ENCODE data around the gene C1QTNF12. TPM values are rescaled to one million over a fixed set of nuclear protein-coding genes. Genes with fewer than 3 reads are reported as not detected.

Gene C1QTNF12
- total RNA-seq, 2 donors from 2014 or later, result 21.3 to 34.2 TPM

- Histone ChIP-seq H3K9me3 (no peaks in the 10 kb centered on the region), H3K27ac (no peak overlapping the region), H3K4me3 (no peak overlapping the region), H3K9ac (ENCODE audit: low read depth in 2 of 2, low read length in 2 of 2) (peak overlapping the region in 1 of 2 donors; percentile 64), H3K4me1 (peaks cover 4% of the 10 kb centered on the region), H3K36me3 (no peaks in the 10 kb centered on the region), H3K27me3 (peaks cover 24% of the 10 kb centered on the region)
- DNase-seq, result no peak
- TF ChIP-seq CTCF (IDR thresholded peaks at IDR 0.05), result no peak
- intact Hi-C loops (cut with DNase I), result no loop called here
These were observed 37.6 kb downstream of the C1QTNF12 start for GRCh38 chr1:1208713-1209433.

GRCh38 chr1:1207571-1207892 lies 39.0 kb downstream of the C1QTNF12 start:
- Histone ChIP-seq H3K9ac (ENCODE audit: low read depth in 2 of 2, low read length in 2 of 2) (no peak overlapping the region), H3K4me1 (peaks cover 4% of the 10 kb centered on the region), H3K36me3 (no peaks in the 10 kb centered on the region), H3K27me3 (peaks cover 28% of the 10 kb centered on the region), H3K27ac (no peak overlapping the region), H3K9me3 (no peaks in the 10 kb centered on the region), H3K4me3 (no peak overlapping the region)
- TF ChIP-seq CTCF (IDR thresholded peaks at IDR 0.05), result no peak
- DNase-seq, result no peak
- intact Hi-C loops (cut with DNase I), result no loop called here

- intact Hi-C loops (cut with DNase I), result no loop called here
- H3K4me1 ChIP-seq, result peaks cover 4% of the 10 kb centered on the region
- no peak for TF ChIP-seq CTCF (IDR thresholded peaks at IDR 0.05)
- H3K27ac ChIP-seq, result no peak overlapping the region
- peaks cover 28% of the 10 kb centered on the region for H3K27me3 ChIP-seq
- no peak overlapping the region for H3K4me3 ChIP-seq
- no peak for DNase-seq
- H3K9ac ChIP-seq (ENCODE audit: low read depth in 2 of 2, low read length in 2 of 2), result peak overlapping the region in 1 of 2 donors; percentile 69
- no peaks in the 10 kb centered on the region for H3K36me3 ChIP-seq
- H3K9me3 ChIP-seq, result no peaks in the 10 kb centered on the region
These were observed 39.5 kb downstream of the C1QTNF12 start for GRCh38 chr1:1206966-1207531.

GRCh38 chr1:1206376-1206965 lies 40.1 kb downstream of the C1QTNF12 start, which contains the start of gene TNFRSF18:
Gene TNFRSF18 (minus strand): TSS chr1:1206592. CDS start chr1:1206571, 21 bp downstream.
- TF ChIP-seq CTCF (IDR thresholded peaks at IDR 0.05), result no peak
- Histone ChIP-seq H3K4me1 (peaks cover 4% of the 10 kb centered on the region), H3K27ac (no peak within 1 kb of the TSS), H3K9me3 (no peaks in the 10 kb centered on the region), H3K27me3 (peaks cover 29% of the 10 kb centered on the region), H3K4me3 (peak within 1 kb of the TSS; percentile 3), H3K9ac (ENCODE audit: low read depth in 2 of 2, low read length in 2 of 2) (peak within 1 kb of the TSS in 1 of 2 donors; percentile 69), H3K36me3 (no peaks in the 10 kb centered on the region)
- intact Hi-C loops (cut with DNase I), result no loop called here
- DNase-seq, result no peak

GRCh38 chr1:1205769-1206375 lies 40.6 kb downstream of the C1QTNF12 start:
- intact Hi-C loops (cut with DNase I), result no loop called here
- Histone ChIP-seq H3K9ac (ENCODE audit: low read depth in 2 of 2, low read length in 2 of 2) (peak overlapping the region in 1 of 2 donors; percentile 69), H3K27me3 (peaks cover 35% of the 10 kb centered on the region), H3K27ac (no peak overlapping the region), H3K9me3 (no peaks in the 10 kb centered on the region), H3K36me3 (no peaks in the 10 kb centered on the region), H3K4me1 (peaks cover 4% of the 10 kb centered on the region), H3K4me3 (peak overlapping the region; percentile 3)
- DNase-seq, result no peak
- no peak for TF ChIP-seq CTCF (IDR thresholded peaks at IDR 0.05)

All from colonic mucosa (tissue), 4 donors.